CD14-positive monocyte (primary cell): ENCODE measurements around the gene FOLR1. TPM values are rescaled to one million over a fixed set of nuclear protein-coding genes. Genes with fewer than 3 reads are reported as not detected.

Experiments used
- DNase-seq, 3 donors: peaks; one replicate each; pipeline ENCODE4 v3.0.0-alpha.2; 2011 to 2022
- H2AFZ ChIP-seq: 2 replicates; pipeline ENCODE4 v1.6.0; 2012; ENCODE audit warnings: mild to moderate bottlenecking, low read depth, low read length, inconsistent platforms; ENCODE audit not compliant: insufficient read depth, poor library complexity, severe bottlenecking
- H3K27ac ChIP-seq, 2 donors: 1 replicate in 1 of 2; 2 replicates in 1 of 2; pipeline ENCODE4 v1.5.1; 2012 to 2013; ENCODE audit warnings: low read length in 2 of 2, control low read depth in 1 of 2, inconsistent platforms in 1 of 2, low read depth in 1 of 2, mild to moderate bottlenecking in 1 of 2
- H3K27me3 ChIP-seq, 2 donors: one replicate each; pipeline versions ENCODE4 v1.6.0 to v1.6.1; 2011 to 2013; ENCODE audit warnings: low read length in 2 of 2; ENCODE audit not compliant: control insufficient read depth in 2 of 2, insufficient read depth in 2 of 2
- H3K36me3 ChIP-seq, 2 donors: replicated peaks in 1 of 2; 1 replicate in 1 of 2; 2 replicates in 1 of 2; pipeline versions ENCODE4 v1.5.1 to v1.6.1; 2012 to 2013; ENCODE audit warnings: low read length in 2 of 2, control low read depth in 1 of 2, inconsistent platforms in 1 of 2, mild to moderate bottlenecking in 1 of 2; ENCODE audit not compliant: insufficient read depth in 2 of 2, control insufficient read depth in 1 of 2
- H3K4me1 ChIP-seq, 2 donors: 1 replicate in 1 of 2; 2 replicates in 1 of 2; pipeline versions ENCODE4 v1.5.1 to v1.6.1; 2012 to 2013; ENCODE audit warnings: low read length in 2 of 2, control low read depth in 1 of 2, inconsistent platforms in 1 of 2, mild to moderate bottlenecking in 1 of 2, moderate library complexity in 1 of 2; ENCODE audit not compliant: insufficient read depth in 2 of 2, control insufficient read depth in 1 of 2
- H3K4me2 ChIP-seq: replicated peaks from 2 replicates; pipeline ENCODE3; 2012; ENCODE audit warnings: low read length, moderate library complexity, mild to moderate bottlenecking; ENCODE audit not compliant: poor library complexity, severe bottlenecking; ENCODE audit errors: extremely low read depth
- H3K4me3 ChIP-seq, 3 experiments: fragments of 200-600 bp in 1 of 3; sonication (generic) in 1 of 3; replicated peaks in 1 of 3; 1 replicate in 2 of 3; 2 replicates in 1 of 3; pipeline ENCODE4 v1.5.1; 2011 to 2013; ENCODE audit warnings: low read length in 3 of 3, mild to moderate bottlenecking in 3 of 3, control low read depth in 2 of 3, low read depth in 2 of 3, inconsistent platforms in 1 of 3, moderate library complexity in 1 of 3
- H3K79me2 ChIP-seq: 2 replicates; pipeline ENCODE4 v1.6.0; 2012; ENCODE audit warnings: mild to moderate bottlenecking, control low read depth, inconsistent platforms, low read length, moderate library complexity; ENCODE audit not compliant: insufficient read depth
- H3K9ac ChIP-seq: 2 replicates; pipeline ENCODE4 v1.6.0; 2017; ENCODE audit warnings: low read length, mild to moderate bottlenecking; ENCODE audit not compliant: insufficient read depth, poor library complexity, severe bottlenecking
- H3K9me3 ChIP-seq, 2 donors: replicated peaks in 1 of 2; 1 replicate in 1 of 2; 2 replicates in 1 of 2; pipeline versions ENCODE4 v1.5.1 to v1.6.1; 2012 to 2013; ENCODE audit warnings: low read length in 2 of 2, control low read depth in 1 of 2; ENCODE audit not compliant: control insufficient read depth in 1 of 2, insufficient read depth in 1 of 2
- H4K20me1 ChIP-seq: 2 replicates; pipeline ENCODE4 v1.6.0; 2012; ENCODE audit warnings: mild to moderate bottlenecking, low read length, control low read depth, moderate library complexity; ENCODE audit not compliant: insufficient read depth
- H3K27ac Mint-ChIP-seq, 7 donors: one replicate each; pipeline ENCODE4 v1.8.0; 2020; ENCODE audit warnings: mild to moderate bottlenecking in 7 of 7, mixed read lengths in 7 of 7, moderate library complexity in 6 of 7, inconsistent platforms in 2 of 7
- H3K27me3 Mint-ChIP-seq, 3 donors: one replicate each; pipeline ENCODE4 v1.8.0; 2021 to 2022; ENCODE audit warnings: low read depth in 3 of 3, mild to moderate bottlenecking in 3 of 3, mixed read lengths in 3 of 3, moderate library complexity in 3 of 3, inconsistent platforms in 1 of 3
- H3K36me3 Mint-ChIP-seq, 2 donors: one replicate each; pipeline ENCODE4 v1.8.0; 2020; ENCODE audit warnings: mixed read lengths in 2 of 2, inconsistent platforms in 1 of 2, mild to moderate bottlenecking in 1 of 2
- H3K4me1 Mint-ChIP-seq: one replicate; pipeline ENCODE4 v1.8.0; 2020; ENCODE audit warnings: mild to moderate bottlenecking, mixed read lengths
- H3K4me3 Mint-ChIP-seq, 2 donors: one replicate each; pipeline ENCODE4 v1.8.0; 2020; ENCODE audit warnings: mild to moderate bottlenecking in 2 of 2, mixed read lengths in 2 of 2, moderate library complexity in 1 of 2
- H3K9me3 Mint-ChIP-seq, 7 donors: one replicate each; pipeline ENCODE4 v1.8.0; 2020 to 2022; ENCODE audit warnings: mixed read lengths in 7 of 7, mild to moderate bottlenecking in 6 of 7, moderate library complexity in 6 of 7, inconsistent platforms in 2 of 7
- WGBS: methylation state at CpG from one replicate; pipeline ENCODE4 v1.1.5; 2013; ENCODE audit warnings: missing lambda C conversion rate; ENCODE audit not compliant: insufficient coverage; 5-methylcytosine and 5-hydroxymethylcytosine counted together
- intact Hi-C, 2 donors: fragments of 100-400 bp; cut with micrococcal nuclease; formaldehyde crosslinking; loops; one replicate each; pipeline versions ENCODE4 v1.15.0 to v1.15.1; 2023
- polyA plus RNA-seq, 3 donors: library from polyadenylated mRNA; depleted of rRNA in 1 of 3; unstranded in 2 of 3; stranded (reverse) in 1 of 3; fragments of 300-500 nt in 2 of 3; fragments of >200 nt in 1 of 3; fragmentation: Illumina TruSeq in 2 of 3; gene quantifications; 1 replicate in 2 of 3; 2 replicates in 1 of 3; pipeline ENCODE4 v1.2.3, GENCODE V29; 2012 to 2021
- TF ChIP-seq, protein P1 (sequence below): fragments of 200-600 bp; IDR thresholded peaks from one replicate; pipeline ENCODE4 v1.8.0; 2022; ENCODE audit warnings: antibody characterized with exemption, mild to moderate bottlenecking

The FOLR1 gene
- polyA plus RNA-seq, 3 donors = not detected

- H3K27ac Mint-ChIP-seq = peak overlapping the region; percentile 74 to 94 (median 91)
- DNase-seq = no peak
- H3K9me3 Mint-ChIP-seq = no peaks in the 10 kb centered on the region
- H3K4me1 ChIP-seq = peaks cover 60 to 68% of the 10 kb centered on the region in 2 donors
- H4K20me1 ChIP-seq = peaks cover 21% of the 10 kb centered on the region
- no peaks in the 10 kb centered on the region for H3K27me3 ChIP-seq
- H2AFZ ChIP-seq = peak overlapping the region; percentile 78
- H3K79me2 ChIP-seq = peaks cover 35% of the 10 kb centered on the region
- peak overlapping the region; percentile 84 to 86 for H3K27ac ChIP-seq
- WGBS = 67% methylated on average over 5 of the region's 6 CpGs
- peak overlapping the region; percentile 98 for H3K4me2 ChIP-seq
- TF ChIP-seq, protein P1, sequence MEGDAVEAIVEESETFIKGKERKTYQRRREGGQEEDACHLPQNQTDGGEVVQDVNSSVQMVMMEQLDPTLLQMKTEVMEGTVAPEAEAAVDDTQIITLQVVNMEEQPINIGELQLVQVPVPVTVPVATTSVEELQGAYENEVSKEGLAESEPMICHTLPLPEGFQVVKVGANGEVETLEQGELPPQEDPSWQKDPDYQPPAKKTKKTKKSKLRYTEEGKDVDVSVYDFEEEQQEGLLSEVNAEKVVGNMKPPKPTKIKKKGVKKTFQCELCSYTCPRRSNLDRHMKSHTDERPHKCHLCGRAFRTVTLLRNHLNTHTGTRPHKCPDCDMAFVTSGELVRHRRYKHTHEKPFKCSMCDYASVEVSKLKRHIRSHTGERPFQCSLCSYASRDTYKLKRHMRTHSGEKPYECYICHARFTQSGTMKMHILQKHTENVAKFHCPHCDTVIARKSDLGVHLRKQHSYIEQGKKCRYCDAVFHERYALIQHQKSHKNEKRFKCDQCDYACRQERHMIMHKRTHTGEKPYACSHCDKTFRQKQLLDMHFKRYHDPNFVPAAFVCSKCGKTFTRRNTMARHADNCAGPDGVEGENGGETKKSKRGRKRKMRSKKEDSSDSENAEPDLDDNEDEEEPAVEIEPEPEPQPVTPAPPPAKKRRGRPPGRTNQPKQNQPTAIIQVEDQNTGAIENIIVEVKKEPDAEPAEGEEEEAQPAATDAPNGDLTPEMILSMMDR = no peak
- H3K36me3 ChIP-seq = peaks cover 9 to 10% of the 10 kb centered on the region in 2 donors
- H3K9ac ChIP-seq = peak overlapping the region; percentile 86
- peak overlapping the region; percentile 89 to 99 (median 90) for H3K4me3 ChIP-seq
- peaks cover 63% of the 10 kb centered on the region for H3K4me1 Mint-ChIP-seq
- no peaks in the 10 kb centered on the region for H3K9me3 ChIP-seq
- H3K36me3 Mint-ChIP-seq = peaks cover 9 to 13% of the 10 kb centered on the region in 2 donors
- peak overlapping the region; percentile 82 for H3K4me3 Mint-ChIP-seq
- no peaks in the 10 kb centered on the region for H3K27me3 Mint-ChIP-seq
- intact Hi-C loops = loop anchor here (5.0 to 10.0 kb wide), 2 partner anchors 50 to 117 kb away; partner anchors contain the start of genes LAMTOR1 (in 1 of the 2) and TOMT (in 1 of the 2)
These were observed 30.4 kb downstream of the FOLR1 start for GRCh38 chr11:72222106-72222891.

GRCh38 chr11:72222907-72223614 is 31.1 kb downstream of the FOLR1 start:
- H2AFZ ChIP-seq = peak overlapping the region; percentile 78
- TF ChIP-seq, protein P1 = peak; percentile 17
- peaks cover 52 to 62% of the 10 kb centered on the region in 2 donors for H3K4me1 ChIP-seq
- no peaks in the 10 kb centered on the region for H3K9me3 ChIP-seq
- peaks cover 16 to 18% of the 10 kb centered on the region in 2 donors for H3K36me3 ChIP-seq
- H3K36me3 Mint-ChIP-seq = peaks cover 14 to 21% of the 10 kb centered on the region in 2 donors
- peaks cover 29% of the 10 kb centered on the region for H4K20me1 ChIP-seq
- H3K4me1 Mint-ChIP-seq = peaks cover 56% of the 10 kb centered on the region
- intact Hi-C loops = loop anchor here (5.0 to 10.0 kb wide), 2 partner anchors 49 to 118 kb away; partner anchors contain the start of genes LAMTOR1 (in 1 of the 2) and TOMT (in 1 of the 2)
- WGBS = under 1% methylated on average over 46 of the region's 47 CpGs
- peak overlapping the region; percentile 89 to 99 (median 90) for H3K4me3 ChIP-seq
- peak overlapping the region; percentile 82 for H3K4me3 Mint-ChIP-seq
- DNase-seq = peak; percentile 82 to 85 (median 84)
- H3K79me2 ChIP-seq = peaks cover 41% of the 10 kb centered on the region
- no peaks in the 10 kb centered on the region for H3K27me3 ChIP-seq
- H3K27ac Mint-ChIP-seq = peak overlapping the region; percentile 74 to 94 (median 91)
- H3K9ac ChIP-seq = peak overlapping the region; percentile 86
- H3K27me3 Mint-ChIP-seq = peaks cover 0 to 2% (median 0%) of the 10 kb centered on the region in 3 donors
- H3K9me3 Mint-ChIP-seq = no peaks in the 10 kb centered on the region
- H3K27ac ChIP-seq = peak overlapping the region; percentile 84 to 86
- peak overlapping the region; percentile 98 for H3K4me2 ChIP-seq
